ENCODE results near the gene GPALPP1.

DNA sequence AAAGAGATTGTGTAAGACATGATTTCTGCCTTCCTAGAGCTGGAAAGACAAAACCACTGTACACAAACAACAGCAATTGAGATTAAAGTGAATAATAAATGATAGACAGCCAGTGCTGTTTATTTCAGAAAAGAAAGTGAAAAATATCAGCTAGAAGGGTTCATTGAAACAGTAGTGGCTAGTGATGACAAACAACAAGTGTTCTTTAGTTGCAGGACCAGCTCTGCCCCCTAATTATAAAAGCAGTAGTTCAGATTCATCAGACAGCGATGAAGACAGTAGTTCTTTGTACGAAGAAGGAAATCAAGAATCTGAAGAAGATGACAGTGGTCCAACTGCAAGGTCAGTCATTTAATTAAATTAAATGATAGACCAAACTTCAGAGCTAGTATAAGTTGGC, 14.8 kb downstream of the GPALPP1 start:
- TF ChIP-seq POLR2A (IDR thresholded peaks at IDR 0.05), result no peak
- no peak for TF ChIP-seq CTCF (IDR thresholded peaks at IDR 0.05)
